ENCODE data around the gene CHODL.

The CHODL gene, protein sequence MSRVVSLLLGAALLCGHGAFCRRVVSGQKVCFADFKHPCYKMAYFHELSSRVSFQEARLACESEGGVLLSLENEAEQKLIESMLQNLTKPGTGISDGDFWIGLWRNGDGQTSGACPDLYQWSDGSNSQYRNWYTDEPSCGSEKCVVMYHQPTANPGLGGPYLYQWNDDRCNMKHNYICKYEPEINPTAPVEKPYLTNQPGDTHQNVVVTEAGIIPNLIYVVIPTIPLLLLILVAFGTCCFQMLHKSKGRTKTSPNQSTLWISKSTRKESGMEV
- total RNA-seq, result 0 to 0.27 reads per million in 2 donors

GRCh38 chr21:18244671-18245463 is at the start of gene CHODL:
Gene CHODL (plus strand): TSS chr21:18244833. CDS start chr21:18245224, 391 bp downstream.
- DNase-seq, result no peak

GRCh38 chr21:18204931-18205330 is 39.7 kb upstream of the CHODL start:
- DNase-seq, result no peak

- no peak for DNase-seq
Measured at GRCh38 chr21:18218331-18218730, 26.3 kb upstream of the CHODL start.

GRCh38 chr21:18220498-18220897 is 24.1 kb upstream of the CHODL start:
- no peak for DNase-seq

DNA sequence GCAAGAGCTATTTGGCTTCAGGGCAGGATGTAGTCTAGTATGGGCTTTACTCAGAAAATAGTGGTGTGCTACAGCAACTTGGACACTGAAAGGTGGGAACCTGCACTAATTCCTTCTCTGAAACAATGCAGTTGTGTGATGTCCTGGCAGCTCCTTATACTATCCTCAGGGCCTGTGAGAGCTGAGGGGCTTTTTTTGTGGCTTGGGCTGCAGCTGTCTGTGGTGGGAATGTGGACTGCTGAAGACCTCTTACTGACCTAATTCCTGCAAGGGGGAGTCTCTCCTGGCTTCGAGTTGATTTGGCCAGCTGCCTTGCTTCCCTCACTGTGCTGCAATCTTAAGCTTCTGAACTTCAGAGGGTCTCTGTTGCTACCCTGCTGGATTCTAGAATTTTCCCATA is 22.3 kb upstream of the CHODL start:
- DNase-seq, result no peak

DNA sequence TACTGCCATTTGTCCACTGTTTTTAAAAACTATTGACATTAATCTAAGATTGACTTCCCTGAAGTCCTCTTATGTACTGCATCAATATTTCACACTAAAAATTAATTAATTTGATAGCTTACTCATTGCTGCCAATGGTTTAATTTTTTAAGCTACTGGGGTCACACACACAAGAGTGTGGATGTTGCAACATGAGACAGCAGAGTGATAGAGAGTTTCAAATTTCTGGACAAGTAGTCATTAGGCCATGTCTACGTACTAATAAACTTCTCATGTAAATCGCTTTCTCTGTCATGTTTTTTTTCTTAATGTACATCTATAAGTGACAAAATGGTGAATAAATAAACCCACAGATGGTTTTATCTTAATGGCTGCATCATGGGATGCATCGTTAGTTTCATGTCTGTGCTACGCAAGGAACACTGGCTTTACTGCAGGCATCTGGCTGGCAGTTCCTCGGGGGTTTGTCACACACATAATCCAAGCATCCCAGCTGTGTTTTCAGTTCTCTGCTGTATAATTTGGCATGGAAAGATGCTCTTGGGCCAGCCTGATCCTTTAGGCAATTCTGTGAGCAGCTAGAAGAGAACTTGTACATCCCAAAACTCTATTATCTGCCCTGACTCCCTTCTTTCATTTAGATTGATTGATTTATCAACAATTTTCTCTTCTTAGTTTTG is 16.4 kb upstream of the CHODL start:
- no peak for DNase-seq

GRCh38 chr21:18235545-18235944 is 9.1 kb upstream of the CHODL start:
- no peak for DNase-seq

DNA sequence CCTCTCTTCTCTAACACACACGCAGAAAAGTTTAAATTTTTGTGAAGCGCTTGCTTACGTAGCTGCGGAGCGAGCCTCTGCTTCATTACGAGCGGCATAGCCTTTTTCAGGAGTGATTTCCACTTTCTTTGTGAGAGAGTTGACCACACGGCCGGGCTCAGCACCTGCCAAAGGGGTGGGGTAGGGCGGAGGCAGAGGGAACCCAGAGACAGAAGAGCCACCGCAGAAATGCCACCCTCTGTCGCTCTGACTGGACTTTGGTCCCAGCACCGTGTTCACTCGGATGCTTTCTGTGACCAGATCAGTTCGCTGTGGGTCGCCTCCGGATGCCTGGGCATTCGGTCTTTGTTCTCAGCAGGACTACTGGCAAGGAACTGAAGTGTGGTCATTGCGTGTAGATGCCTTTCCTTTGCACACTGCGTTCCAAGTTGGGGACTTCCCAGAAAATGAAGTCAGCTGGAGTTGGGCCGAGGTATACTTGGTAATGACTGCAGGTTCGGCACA is 883 bp downstream of the CHODL start:
- no peak for DNase-seq

DNA sequence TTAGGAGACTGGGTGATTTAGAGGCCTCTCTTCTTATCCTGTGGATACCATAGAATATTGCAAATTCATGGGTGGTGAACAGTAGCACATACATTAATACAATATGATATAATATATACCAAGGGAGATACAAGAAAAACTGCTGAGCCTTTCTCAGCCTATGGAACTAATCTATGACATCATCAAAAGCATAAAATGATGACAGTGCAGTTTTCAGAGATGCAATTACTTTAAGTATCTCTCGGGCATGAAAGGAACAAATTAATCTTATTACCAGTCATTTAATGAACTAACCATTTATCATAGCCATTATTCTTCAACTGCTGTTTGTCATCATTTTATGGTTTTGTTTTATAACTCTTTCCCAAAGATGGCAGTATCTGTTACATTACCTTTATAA is 3.5 kb downstream of the CHODL start:
- DNase-seq, result no peak

- DNase-seq, result no peak
Measured at GRCh38 chr21:18249672-18250071, 5.0 kb downstream of the CHODL start.

- no peak for DNase-seq
Measured at GRCh38 chr21:18251065-18251464, 6.4 kb downstream of the CHODL start.

- no peak for DNase-seq
Measured at GRCh38 chr21:18252256-18252655, 7.6 kb downstream of the CHODL start.

- DNase-seq, result no peak
Measured at GRCh38 chr21:18252680-18253079, 8.0 kb downstream of the CHODL start.

DNA sequence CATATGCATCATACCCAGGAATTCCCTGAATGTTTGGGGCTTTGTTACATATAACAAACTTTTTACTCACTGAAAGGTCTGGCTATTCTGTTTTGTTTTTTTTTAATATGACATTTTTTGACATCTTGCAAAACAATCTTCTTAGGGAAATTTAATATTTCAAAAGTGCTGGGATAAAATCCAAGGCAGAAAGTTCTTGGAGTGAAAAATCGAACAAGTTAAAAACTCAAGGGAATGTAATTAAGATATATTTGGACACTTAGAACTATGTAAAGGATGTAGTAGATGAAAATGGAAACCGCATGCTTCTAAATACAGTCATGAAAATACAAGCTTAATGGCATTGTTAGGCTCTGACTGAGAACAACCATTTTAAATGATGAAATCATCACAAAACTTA is 8.6 kb downstream of the CHODL start:
- no peak for DNase-seq

DNA sequence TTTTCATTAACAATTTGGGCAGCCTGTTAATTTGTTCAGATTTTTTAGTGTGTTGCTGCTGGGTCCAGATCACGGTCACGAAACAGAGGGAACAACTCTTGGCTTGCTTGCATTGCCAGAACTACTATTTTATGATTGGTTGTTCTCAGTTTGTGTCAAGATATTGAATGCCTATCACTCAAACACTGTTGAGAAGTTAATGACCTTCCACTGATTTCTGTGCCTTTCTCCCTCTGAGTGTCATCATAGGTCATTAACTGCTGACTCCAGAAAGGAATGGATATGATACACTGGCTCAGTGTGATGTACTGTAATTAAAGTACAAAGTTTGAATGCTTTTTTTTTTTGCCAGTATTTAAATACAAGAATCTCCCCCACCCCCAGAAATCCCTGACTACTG is 9.2 kb downstream of the CHODL start:
- DNase-seq, result no peak

- no peak for DNase-seq
Measured at GRCh38 chr21:18265944-18266343, 21.3 kb downstream of the CHODL start.

DNA sequence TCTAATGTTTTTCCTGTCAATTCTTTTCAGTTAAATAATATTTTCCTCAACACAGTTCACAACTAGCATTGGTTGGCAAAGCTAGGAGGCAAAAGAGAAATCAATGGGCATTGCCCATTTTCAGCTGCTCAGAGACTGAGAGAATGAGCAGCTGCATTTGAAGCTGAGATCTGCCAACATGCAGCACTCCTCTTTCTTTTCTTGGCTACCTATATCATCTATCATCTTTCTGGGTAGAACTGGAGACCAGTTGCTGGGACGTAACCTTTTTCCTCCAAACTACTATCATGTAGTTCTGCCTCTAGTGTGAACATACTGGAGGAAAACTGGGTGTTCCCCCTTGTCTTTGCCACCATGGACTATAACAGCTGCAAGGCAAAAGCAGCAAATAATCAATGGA is 22.9 kb downstream of the CHODL start:
- no peak for DNase-seq

- DNase-seq, result no peak
Measured at GRCh38 chr21:18268906-18269305, 24.3 kb downstream of the CHODL start.

DNA sequence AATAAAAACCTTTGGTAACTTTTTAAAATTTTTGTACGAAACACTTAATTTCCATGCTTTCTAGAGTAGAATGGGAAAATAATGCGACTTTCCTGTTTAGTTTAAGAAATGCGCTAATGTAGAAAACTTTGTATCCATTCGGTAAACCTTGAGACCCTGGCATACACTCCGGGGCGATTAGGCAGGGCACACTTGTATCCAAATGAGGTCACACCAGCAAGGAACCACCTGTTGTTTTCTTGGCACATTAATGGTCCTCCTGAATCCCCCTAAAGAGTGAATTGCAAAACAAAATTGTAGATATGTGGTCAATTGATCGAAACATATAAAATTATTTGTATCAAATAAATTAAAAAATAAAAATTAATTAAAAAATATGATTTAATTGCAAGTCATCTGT is 25.2 kb downstream of the CHODL start:
- no peak for DNase-seq

DNA sequence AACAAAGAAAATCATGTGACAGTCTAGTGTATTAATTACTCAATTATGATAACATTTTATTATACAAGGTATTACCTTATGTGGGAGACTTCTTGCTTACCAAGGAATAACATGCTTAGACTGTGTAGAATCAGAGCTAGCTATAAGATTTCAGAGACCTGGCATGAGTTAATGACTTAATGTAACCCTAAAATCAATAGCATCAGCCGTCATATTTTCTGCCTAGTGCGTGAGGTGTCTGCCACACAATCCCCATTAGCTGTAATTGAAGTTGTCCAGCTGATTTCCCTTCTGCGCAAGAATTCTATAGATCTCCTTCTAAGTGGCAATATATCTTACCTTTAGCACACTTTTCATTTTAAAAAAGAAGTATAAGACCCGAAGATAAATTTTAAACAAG is 28.8 kb downstream of the CHODL start:
- DNase-seq, result no peak

- no peak for DNase-seq
Measured at GRCh38 chr21:18274370-18274769, 29.7 kb downstream of the CHODL start.

- no peak for DNase-seq
Measured at GRCh38 chr21:18275781-18276180, 31.1 kb downstream of the CHODL start.

DNA sequence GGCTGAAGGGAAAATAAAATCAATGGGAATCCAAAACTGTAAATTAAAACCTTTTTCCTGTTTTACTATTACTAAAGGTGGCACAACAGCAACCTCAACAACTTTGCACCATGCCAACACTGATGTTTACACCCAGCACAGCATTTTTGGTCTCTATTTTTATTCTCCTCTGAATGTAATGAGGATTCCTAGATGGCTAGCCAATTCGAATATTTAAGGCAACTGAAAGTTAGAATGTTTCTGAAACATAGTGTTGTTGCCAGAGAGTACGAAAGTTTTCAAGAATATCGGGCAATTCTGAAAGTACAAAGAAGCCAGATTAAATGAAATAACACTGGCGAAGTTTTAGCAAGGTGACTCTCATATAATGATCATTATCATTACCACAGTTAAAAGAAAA is 40.7 kb downstream of the CHODL start:
- DNase-seq, result no peak

DNA sequence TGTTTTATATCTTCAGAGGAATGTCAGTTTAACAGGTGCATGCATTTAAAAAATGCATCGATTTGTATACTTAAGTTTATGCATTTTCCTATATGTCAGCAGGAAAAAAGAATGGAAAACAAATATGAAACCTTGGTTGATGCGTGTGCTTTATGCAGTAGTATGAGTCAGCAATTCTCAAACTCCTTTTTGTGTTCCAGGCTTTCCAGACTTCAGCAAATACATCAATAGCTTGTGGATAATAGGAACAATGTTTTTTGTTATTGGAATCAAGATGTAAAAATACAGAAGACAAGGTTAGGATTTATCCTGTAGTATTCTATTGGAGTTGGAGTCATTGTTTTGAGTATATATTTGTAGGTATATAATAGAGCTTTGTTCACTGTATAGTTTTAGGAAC is 45.2 kb downstream of the CHODL start:
- no peak for DNase-seq

Data from T-helper 2 cell (primary cell).